Measurements from ENCODE around the gene RASSF9.

Gene RASSF9

GRCh38 chr12:85831327-85831990, 4.8 kb downstream of the RASSF9 start:
- ATAC-seq, result no peak
- H3K4me3 Mint-ChIP-seq, result no peak overlapping the region
- H3K36me3 Mint-ChIP-seq, result no peaks in the 10 kb centered on the region
- no peak overlapping the region for H3K27ac Mint-ChIP-seq
- peaks cover 6% of the 10 kb centered on the region for H3K9me3 Mint-ChIP-seq
- H3K27me3 Mint-ChIP-seq, result no peaks in the 10 kb centered on the region
- H3K4me1 Mint-ChIP-seq, result no peaks in the 10 kb centered on the region

- H3K27ac Mint-ChIP-seq, result no peak overlapping the region
- no peaks in the 10 kb centered on the region for H3K36me3 Mint-ChIP-seq
- H3K4me3 Mint-ChIP-seq, result no peak overlapping the region
- ATAC-seq, result no peak
- H3K9me3 Mint-ChIP-seq, result peaks cover 6% of the 10 kb centered on the region
- H3K27me3 Mint-ChIP-seq, result no peaks in the 10 kb centered on the region
- H3K4me1 Mint-ChIP-seq, result no peaks in the 10 kb centered on the region
These were observed 6.8 kb downstream of the RASSF9 start for GRCh38 chr12:85829391-85829790.

GRCh38 chr12:85828576-85828975, 7.6 kb downstream of the RASSF9 start:
- Mint-ChIP-seq H3K4me1 (no peaks in the 10 kb centered on the region), H3K4me3 (no peak overlapping the region), H3K27ac (no peak overlapping the region), H3K36me3 (no peaks in the 10 kb centered on the region), H3K9me3 (peaks cover 9% of the 10 kb centered on the region), H3K27me3 (no peaks in the 10 kb centered on the region)
- no peak for ATAC-seq

GRCh38 chr12:85825746-85826145, 10.5 kb downstream of the RASSF9 start:
- no peaks in the 10 kb centered on the region for H3K4me1 Mint-ChIP-seq
- no peak overlapping the region for H3K4me3 Mint-ChIP-seq
- no peaks in the 10 kb centered on the region for H3K36me3 Mint-ChIP-seq
- H3K27ac Mint-ChIP-seq, result no peak overlapping the region
- H3K9me3 Mint-ChIP-seq, result peaks cover 15% of the 10 kb centered on the region
- no peak for ATAC-seq
- no peaks in the 10 kb centered on the region for H3K27me3 Mint-ChIP-seq

- Mint-ChIP-seq H3K9me3 (peaks cover 15% of the 10 kb centered on the region), H3K27me3 (no peaks in the 10 kb centered on the region), H3K36me3 (no peaks in the 10 kb centered on the region), H3K27ac (no peak overlapping the region), H3K4me1 (no peaks in the 10 kb centered on the region), H3K4me3 (no peak overlapping the region)
- ATAC-seq, result no peak
These were observed 12.6 kb downstream of the RASSF9 start for GRCh38 chr12:85823436-85824180.

GRCh38 chr12:85821759-85822158, 14.4 kb downstream of the RASSF9 start:
- H3K4me1 Mint-ChIP-seq, result no peaks in the 10 kb centered on the region
- no peaks in the 10 kb centered on the region for H3K27me3 Mint-ChIP-seq
- H3K36me3 Mint-ChIP-seq, result no peaks in the 10 kb centered on the region
- ATAC-seq, result no peak
- H3K27ac Mint-ChIP-seq, result no peak overlapping the region
- no peak overlapping the region for H3K4me3 Mint-ChIP-seq
- peaks cover 10% of the 10 kb centered on the region for H3K9me3 Mint-ChIP-seq

GRCh38 chr12:85821206-85821605, 15.0 kb downstream of the RASSF9 start:
- no peak for ATAC-seq
- Mint-ChIP-seq H3K27me3 (no peaks in the 10 kb centered on the region), H3K4me3 (no peak overlapping the region), H3K27ac (no peak overlapping the region), H3K9me3 (peaks cover 10% of the 10 kb centered on the region), H3K36me3 (no peaks in the 10 kb centered on the region), H3K4me1 (no peaks in the 10 kb centered on the region)

GRCh38 chr12:85820101-85820500, 16.1 kb downstream of the RASSF9 start:
- no peak overlapping the region for H3K4me3 Mint-ChIP-seq
- H3K9me3 Mint-ChIP-seq, result peaks cover 10% of the 10 kb centered on the region
- no peaks in the 10 kb centered on the region for H3K36me3 Mint-ChIP-seq
- ATAC-seq, result no peak
- no peak overlapping the region for H3K27ac Mint-ChIP-seq
- H3K4me1 Mint-ChIP-seq, result no peaks in the 10 kb centered on the region
- H3K27me3 Mint-ChIP-seq, result no peaks in the 10 kb centered on the region

- ATAC-seq, result no peak
- H3K27me3 Mint-ChIP-seq, result no peaks in the 10 kb centered on the region
- no peak overlapping the region for H3K4me3 Mint-ChIP-seq
- H3K36me3 Mint-ChIP-seq, result no peaks in the 10 kb centered on the region
- H3K9me3 Mint-ChIP-seq, result no peaks in the 10 kb centered on the region
- H3K4me1 Mint-ChIP-seq, result no peaks in the 10 kb centered on the region
- no peak overlapping the region for H3K27ac Mint-ChIP-seq
These were observed 21.5 kb downstream of the RASSF9 start for GRCh38 chr12:85814741-85815140.

GRCh38 chr12:85814071-85814470, 22.1 kb downstream of the RASSF9 start:
- H3K27ac Mint-ChIP-seq, result no peak overlapping the region
- no peaks in the 10 kb centered on the region for H3K4me1 Mint-ChIP-seq
- no peaks in the 10 kb centered on the region for H3K36me3 Mint-ChIP-seq
- H3K27me3 Mint-ChIP-seq, result no peaks in the 10 kb centered on the region
- H3K9me3 Mint-ChIP-seq, result no peaks in the 10 kb centered on the region
- H3K4me3 Mint-ChIP-seq, result no peak overlapping the region
- no peak for ATAC-seq

GRCh38 chr12:85809500-85809899, 26.7 kb downstream of the RASSF9 start:
- H3K4me3 Mint-ChIP-seq, result no peak overlapping the region
- no peak for ATAC-seq
- no peaks in the 10 kb centered on the region for H3K36me3 Mint-ChIP-seq
- H3K27ac Mint-ChIP-seq, result no peak overlapping the region
- no peaks in the 10 kb centered on the region for H3K9me3 Mint-ChIP-seq
- H3K4me1 Mint-ChIP-seq, result no peaks in the 10 kb centered on the region
- no peaks in the 10 kb centered on the region for H3K27me3 Mint-ChIP-seq

GRCh38 chr12:85807730-85808129, 28.5 kb downstream of the RASSF9 start:
- Mint-ChIP-seq H3K4me1 (no peaks in the 10 kb centered on the region), H3K4me3 (no peak overlapping the region), H3K27ac (no peak overlapping the region), H3K9me3 (no peaks in the 10 kb centered on the region), H3K27me3 (no peaks in the 10 kb centered on the region), H3K36me3 (no peaks in the 10 kb centered on the region)
- no peak for ATAC-seq

- Mint-ChIP-seq H3K36me3 (no peaks in the 10 kb centered on the region), H3K27ac (no peak overlapping the region), H3K4me3 (no peak overlapping the region), H3K9me3 (no peaks in the 10 kb centered on the region), H3K27me3 (no peaks in the 10 kb centered on the region), H3K4me1 (no peaks in the 10 kb centered on the region)
- no peak for ATAC-seq
These were observed 30.6 kb downstream of the RASSF9 start for GRCh38 chr12:85805654-85806053.

GRCh38 chr12:85804663-85805062, 31.5 kb downstream of the RASSF9 start:
- no peaks in the 10 kb centered on the region for H3K36me3 Mint-ChIP-seq
- ATAC-seq, result no peak
- no peak overlapping the region for H3K4me3 Mint-ChIP-seq
- no peak overlapping the region for H3K27ac Mint-ChIP-seq
- H3K4me1 Mint-ChIP-seq, result no peaks in the 10 kb centered on the region
- no peaks in the 10 kb centered on the region for H3K27me3 Mint-ChIP-seq
- no peaks in the 10 kb centered on the region for H3K9me3 Mint-ChIP-seq

- Mint-ChIP-seq H3K9me3 (no peaks in the 10 kb centered on the region), H3K4me1 (no peaks in the 10 kb centered on the region), H3K36me3 (no peaks in the 10 kb centered on the region), H3K27ac (no peak overlapping the region), H3K27me3 (no peaks in the 10 kb centered on the region), H3K4me3 (no peak overlapping the region)
- ATAC-seq, result no peak
These were observed 32.3 kb downstream of the RASSF9 start for GRCh38 chr12:85803923-85804322.

- H3K4me3 Mint-ChIP-seq, result no peak overlapping the region
- H3K27ac Mint-ChIP-seq, result no peak overlapping the region
- no peaks in the 10 kb centered on the region for H3K27me3 Mint-ChIP-seq
- no peaks in the 10 kb centered on the region for H3K36me3 Mint-ChIP-seq
- no peaks in the 10 kb centered on the region for H3K9me3 Mint-ChIP-seq
- no peaks in the 10 kb centered on the region for H3K4me1 Mint-ChIP-seq
- ATAC-seq, result no peak
These were observed 33.0 kb downstream of the RASSF9 start for GRCh38 chr12:85803231-85803630.
